ENCODE measurements around the gene HTR5A.
"Not testable (repeated sequence)": the region's sequence is repeated elsewhere in the genome, so short reads cannot be mapped to it uniquely, and the experiment has no call there.

HTR5A gene

DNA sequence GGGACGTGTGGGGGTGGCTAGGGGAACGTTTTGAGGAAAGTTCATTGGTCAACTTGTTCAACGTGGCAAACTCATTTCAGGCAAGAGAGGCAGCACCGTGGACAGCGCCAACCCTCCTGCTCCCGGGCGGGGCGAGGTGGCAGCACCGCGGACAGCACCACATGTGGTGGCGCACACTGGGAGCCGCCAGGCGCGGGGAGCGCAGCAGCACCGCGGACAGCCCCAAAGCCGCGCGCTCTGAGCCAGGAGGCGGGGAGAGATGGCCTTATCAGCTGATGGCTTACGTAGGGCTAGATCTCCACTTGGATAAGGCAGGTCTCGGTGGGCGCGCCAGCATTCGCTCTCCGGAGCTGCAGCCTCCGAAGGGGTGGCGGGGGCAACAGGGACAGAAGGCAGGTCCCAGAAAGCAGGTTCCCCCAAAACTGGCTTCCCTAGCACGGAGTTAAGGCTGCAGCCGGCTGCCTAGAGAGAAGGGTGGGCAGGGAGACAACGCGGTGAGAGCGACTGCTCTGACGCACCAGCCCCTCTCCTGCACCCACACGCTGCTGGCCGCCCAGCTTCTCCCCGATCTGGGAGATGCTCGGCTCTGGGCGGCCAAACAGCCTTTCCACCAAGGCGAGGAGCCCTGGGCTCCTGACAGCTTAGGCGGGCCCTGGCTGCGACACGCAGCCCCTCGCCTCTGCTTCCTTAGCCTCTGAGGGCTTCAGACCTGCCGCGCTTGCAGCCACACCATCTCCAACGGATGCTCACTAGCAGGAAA, at the start of gene HTR5A:
Gene HTR5A, plus strand, starts transcription at position 333 of the 760 bp plus-strand sequence. CDS start 576 bp downstream, outside the sequence.
- in situ Hi-C loops (cut with HindIII; ENCODE audit: low sequenced_read_pairs) = no loop called here

DNA sequence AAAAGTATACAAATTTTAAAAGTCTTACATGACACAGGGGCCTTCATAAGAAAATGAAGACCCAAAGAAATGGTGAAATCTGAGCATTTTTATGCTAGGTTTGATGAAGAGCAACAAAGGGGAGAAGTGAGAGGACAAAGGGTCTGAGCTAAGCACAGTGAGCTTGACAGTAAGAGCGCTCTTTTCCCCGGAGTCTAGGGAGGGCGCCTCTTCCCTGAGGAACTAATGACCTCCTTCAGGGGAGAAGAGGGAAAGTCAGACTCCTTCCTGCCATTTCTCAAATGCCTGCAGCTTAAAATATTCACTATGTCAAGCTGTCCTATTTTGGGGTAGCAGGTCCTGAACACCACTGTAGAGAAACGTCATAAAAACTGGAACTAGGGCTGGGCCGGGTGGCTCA, 49.1 kb upstream of the HTR5A start:
- in situ Hi-C loops (cut with HindIII; ENCODE audit: low sequenced_read_pairs) = loop anchor here (25.0 kb wide), 1 partner anchor 316 kb away; no protein-coding TSS in a partner anchor

DNA sequence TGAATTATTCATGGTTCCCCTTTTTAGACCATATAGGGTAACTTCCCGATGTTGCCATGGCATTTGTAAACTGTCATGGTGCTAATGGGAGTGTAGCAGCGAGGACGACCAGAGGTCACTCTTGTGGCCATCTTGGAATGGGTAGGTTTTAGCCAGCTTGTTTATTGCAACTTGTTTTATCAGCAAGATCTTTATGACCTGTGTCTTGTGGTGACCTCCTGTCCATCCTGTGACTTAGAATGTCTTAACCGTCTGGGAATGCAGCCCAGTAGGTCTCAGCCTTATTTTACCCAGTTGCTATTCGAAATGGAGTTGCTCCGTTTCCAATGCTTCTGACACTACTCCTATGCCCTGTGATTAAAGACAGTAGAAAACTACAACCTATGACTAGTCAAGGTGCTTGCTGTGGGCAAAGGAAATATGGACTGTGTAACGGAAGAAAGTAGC, 48.4 kb upstream of the HTR5A start:
- in situ Hi-C loops (cut with HindIII; ENCODE audit: low sequenced_read_pairs) = loop anchor here (25.0 kb wide), 1 partner anchor 316 kb away; no protein-coding TSS in a partner anchor

DNA sequence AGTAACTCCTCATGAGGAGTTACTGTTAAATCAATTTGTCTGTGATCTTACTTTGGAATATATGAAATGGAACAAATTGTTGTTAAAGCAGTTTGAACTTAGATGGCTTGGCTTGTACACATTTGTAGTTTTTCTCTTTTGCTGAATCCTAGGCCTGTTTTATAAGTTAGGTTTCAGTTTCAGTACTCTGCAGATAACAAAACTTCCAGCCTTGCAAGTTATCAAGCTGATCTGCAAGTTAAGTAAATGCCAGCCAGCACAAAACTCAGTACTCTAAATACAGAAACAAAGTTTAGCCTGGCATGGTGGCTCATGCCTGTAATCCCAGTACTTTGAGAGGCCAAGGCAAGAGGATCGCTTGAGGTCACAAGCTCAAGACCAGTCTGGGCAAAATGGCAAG, 42.2 kb upstream of the HTR5A start:
- in situ Hi-C loops (cut with HindIII; ENCODE audit: low sequenced_read_pairs) = no loop called here

DNA sequence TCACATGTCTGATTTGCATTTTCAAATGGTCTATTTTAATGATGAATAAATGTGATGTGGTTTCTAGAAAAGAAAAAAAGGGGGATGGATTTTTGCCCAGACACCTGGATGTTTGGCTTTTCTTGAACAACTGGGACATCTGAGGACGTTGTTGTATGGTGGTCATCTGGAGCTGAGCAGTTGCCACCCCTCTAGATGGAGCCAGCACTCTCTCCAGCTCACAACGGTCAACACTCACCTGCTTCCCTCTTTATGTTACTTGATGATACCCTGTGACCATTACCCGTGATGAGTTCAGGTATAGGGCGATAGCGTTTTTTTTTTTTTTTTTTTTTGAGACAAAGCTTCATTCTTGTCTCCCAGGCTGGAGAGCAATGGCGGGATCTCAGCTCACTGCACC, 37.1 kb upstream of the HTR5A start:
- in situ Hi-C loops (cut with HindIII; ENCODE audit: low sequenced_read_pairs) = no loop called here

DNA sequence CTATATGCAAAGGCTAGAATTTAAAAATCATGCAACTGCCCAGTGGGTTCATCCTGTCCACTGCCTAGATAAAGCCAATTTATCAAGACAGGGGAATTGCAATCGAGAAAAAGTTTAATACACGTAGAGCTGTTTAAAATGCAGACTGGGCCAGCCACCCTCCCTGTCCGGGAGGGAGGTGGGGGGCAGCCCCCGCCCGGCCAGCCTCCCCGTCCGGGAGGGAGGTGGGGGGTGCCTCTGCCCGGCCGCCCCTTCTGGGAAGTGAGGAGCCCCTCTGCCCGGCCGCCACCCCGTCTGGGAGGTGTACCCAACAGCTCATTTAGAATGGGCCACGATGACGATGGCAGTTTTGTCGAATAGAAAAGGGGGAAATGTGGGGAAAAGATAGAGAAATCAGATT, 35.6 kb upstream of the HTR5A start:
- in situ Hi-C loops (cut with HindIII; ENCODE audit: low sequenced_read_pairs) = not testable (repeated sequence)

DNA sequence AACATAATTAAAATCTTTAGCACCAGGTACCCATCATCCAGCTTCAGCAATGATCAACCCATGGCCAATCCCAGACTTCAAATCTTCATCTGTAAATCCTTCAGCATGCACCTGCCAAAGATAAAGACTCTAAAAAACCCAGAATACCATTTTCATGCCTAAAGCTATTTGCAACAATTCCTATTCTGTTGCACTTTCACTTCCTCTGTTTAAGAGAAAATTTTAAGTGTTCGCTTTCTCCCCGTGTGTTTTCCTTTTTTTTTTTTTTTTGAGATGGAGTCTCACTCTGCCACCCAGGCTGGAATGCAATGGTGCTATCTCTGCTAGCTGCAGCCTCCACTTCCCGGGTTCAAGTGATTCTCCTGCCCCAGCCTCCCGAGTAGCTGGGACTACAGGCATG, 31.8 kb upstream of the HTR5A start:
- in situ Hi-C loops (cut with HindIII; ENCODE audit: low sequenced_read_pairs) = no loop called here

DNA sequence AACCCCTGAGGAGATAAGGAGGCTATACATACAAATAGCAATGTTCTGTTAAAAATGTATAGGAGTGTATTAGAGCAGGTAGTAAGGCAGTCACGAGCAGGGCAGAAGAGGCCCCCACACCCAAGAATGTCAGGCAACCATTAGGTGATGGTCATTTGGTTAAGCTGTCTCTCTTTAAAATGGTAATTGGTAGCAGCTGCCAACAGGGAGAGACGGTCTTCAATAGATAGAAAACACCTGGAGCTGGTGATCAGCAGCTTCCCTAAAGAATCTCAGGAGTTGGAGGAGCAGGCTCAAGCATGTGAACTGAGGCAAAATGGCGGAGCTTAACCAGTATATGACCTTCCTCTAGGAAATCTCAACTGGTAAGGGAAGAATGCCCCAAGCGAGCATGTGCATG, 26.4 kb upstream of the HTR5A start:
- in situ Hi-C loops (cut with HindIII; ENCODE audit: low sequenced_read_pairs) = no loop called here

DNA sequence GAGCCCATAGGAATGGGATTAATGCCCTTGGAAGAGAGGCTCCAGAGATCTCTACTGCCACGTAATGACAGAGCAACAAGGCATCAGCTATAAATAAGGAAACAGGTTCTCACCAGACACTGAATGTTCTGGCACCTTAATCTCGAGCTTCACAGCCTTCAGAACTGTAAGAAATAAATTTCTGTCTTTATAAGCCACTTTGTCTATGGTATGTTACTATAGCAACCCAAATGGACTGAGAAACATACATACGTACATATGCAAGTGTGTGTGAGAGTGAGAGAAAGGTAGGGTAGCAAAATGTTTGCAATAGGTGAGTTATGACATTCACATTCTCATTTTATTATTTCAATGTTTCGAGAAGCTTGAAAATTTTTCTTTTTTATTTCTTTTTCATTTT, 22.1 kb upstream of the HTR5A start:
- in situ Hi-C loops (cut with HindIII; ENCODE audit: low sequenced_read_pairs) = no loop called here

DNA sequence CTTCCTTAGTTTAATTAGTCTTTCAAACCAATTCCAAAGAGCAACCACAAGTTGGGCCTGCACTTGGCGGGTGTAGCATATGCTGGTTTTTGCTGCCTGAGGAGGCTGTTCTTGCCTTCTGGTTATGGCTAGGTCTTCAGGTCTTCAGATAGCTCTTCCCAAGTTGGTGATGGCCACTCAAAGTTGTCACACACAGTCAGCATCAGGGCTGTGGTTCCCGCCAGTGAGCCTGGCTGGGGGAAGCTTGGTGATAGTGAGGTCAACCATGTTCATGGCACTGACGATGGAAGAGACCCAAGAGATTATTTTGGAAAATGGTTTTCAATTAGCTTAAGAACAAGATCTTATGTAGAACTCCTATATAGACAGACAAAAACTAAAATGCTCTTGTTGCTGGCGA, 18.8 kb upstream of the HTR5A start:
- in situ Hi-C loops (cut with HindIII; ENCODE audit: low sequenced_read_pairs) = no loop called here

DNA sequence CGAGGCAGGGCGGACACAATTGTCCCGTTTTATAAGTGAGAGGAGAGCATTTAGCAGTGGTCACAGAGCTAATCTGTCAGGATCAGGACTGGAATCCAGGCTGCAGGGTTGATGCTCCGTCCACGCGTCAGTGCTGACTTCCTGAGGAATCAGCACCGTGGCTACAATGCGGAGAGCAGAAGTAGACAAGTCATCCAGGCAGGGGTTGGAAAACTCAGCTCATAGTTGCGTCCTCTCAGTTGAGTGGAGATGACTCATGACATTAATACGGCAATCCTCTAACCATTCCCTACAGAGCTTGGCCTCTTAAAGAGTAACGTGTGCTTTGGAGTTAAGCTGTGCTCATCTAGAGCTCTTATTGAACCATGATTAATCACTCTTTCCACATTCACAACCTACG, 17.1 kb upstream of the HTR5A start:
- in situ Hi-C loops (cut with HindIII; ENCODE audit: low sequenced_read_pairs) = no loop called here

DNA sequence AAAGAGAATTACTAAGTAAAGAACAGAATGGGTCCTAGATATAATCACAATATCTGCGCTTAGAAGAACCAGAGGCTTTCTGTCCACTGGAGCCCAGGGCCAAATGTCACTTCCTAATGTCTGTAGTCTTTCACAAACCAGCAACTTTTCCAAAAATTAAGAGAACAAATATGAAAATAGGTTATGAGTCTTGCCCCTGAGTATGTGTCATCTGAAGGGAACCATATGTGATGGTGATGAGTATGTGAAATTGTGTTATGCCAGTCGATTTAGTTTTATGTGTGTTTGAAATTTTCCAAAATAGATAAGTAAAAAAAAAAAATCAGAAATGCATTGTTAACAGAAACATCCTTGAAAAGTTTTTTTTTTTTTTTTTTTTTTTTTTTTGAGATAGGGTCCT, 15.4 kb upstream of the HTR5A start:
- in situ Hi-C loops (cut with HindIII; ENCODE audit: low sequenced_read_pairs) = no loop called here

DNA sequence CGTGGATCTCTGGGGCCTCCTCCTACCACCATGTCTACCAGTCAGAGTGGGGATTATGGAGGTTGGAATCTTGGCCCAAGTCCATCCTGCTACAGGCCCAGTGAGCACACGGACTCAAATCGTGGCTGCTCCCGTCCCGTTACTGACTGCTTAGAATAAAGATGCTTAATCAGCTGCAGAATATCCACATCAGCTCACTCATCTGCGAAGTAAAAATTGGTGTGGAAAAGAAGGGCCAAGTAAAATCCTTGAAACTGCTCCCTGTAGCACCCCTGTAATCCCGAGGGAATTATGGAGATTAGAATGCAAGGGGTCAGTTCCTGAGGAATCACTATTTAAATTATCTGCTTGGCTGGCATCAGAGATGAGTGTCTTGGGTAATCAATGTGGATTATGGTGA, 13.0 kb upstream of the HTR5A start:
- in situ Hi-C loops (cut with HindIII; ENCODE audit: low sequenced_read_pairs) = no loop called here

DNA sequence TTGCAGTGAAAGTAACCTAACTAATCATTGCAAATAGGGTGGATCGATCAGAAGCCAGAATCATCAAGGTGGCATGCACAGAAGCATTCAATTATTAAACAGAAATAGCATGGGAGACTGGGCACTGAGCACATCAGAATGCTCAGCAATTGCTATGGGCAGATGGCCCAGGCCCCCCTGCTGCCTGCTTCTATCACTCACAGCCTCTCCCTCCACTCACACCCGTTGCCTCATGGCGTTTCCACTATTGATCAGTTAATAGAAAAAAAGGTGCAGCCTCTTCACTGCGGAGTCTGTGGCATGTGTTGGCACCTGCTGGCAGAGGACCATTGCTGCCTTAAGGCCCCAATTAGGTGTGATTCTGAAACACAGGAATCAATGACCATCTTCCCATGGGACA, 11.2 kb upstream of the HTR5A start:
- in situ Hi-C loops (cut with HindIII; ENCODE audit: low sequenced_read_pairs) = no loop called here

DNA sequence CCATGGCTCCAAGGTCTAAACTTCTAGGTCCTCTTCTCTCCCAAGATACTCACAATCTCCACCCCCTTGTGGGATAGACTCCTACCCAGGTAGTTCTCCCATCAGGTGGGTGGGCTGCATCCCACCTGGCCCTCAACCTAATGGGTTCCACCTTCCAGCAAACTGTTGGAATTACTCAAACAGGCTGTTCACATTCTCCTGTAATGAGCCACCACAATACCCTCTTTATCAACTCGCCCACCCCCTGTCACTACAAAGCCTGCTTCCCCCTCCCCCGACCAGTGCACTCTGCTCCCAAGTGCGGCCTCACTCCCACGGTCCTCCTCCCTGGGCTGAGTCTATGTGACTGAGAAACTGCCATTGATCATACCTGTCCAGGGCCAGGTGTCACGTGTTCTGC, 10.4 kb upstream of the HTR5A start:
- in situ Hi-C loops (cut with HindIII; ENCODE audit: low sequenced_read_pairs) = no loop called here

DNA sequence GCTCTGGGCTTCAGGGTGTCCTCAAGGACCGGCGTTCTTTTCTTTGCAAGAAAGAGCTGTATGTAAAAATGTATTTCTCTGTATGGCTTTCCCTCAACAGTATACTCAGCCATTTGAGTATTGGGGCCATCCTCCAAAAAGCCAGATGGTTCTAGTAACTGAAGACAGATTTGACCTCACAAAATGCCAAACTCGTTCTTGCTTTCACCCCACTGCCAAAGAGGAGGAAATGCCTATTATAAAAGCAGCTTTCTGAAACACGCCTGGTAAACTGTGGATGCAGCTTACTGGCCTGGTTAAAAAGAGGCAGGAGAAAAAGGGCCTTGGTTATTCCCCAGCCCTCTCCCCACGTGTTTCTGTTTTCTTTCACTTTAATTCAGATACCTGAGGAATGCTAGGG, 7.7 kb upstream of the HTR5A start:
- in situ Hi-C loops (cut with HindIII; ENCODE audit: low sequenced_read_pairs) = no loop called here

DNA sequence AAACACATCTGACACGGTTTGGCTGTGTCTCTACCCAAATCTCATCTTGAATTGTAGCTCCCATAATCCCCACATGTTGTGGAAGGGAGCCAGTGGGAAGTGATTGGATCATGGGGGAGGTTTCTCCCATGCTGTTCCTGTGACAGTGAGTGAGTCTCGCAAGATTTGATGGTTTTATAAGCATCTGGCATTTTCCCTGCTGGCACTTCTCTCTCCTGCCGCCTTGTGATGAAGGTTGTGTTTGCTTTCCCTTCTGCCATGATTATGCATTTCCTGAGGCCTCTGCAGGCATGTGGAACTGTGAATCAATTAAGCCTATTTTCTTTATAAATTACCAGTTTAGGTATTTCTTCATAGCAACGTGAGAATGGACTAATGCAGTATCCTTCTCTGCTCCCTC, 5.9 kb upstream of the HTR5A start:
- in situ Hi-C loops (cut with HindIII; ENCODE audit: low sequenced_read_pairs) = no loop called here

DNA sequence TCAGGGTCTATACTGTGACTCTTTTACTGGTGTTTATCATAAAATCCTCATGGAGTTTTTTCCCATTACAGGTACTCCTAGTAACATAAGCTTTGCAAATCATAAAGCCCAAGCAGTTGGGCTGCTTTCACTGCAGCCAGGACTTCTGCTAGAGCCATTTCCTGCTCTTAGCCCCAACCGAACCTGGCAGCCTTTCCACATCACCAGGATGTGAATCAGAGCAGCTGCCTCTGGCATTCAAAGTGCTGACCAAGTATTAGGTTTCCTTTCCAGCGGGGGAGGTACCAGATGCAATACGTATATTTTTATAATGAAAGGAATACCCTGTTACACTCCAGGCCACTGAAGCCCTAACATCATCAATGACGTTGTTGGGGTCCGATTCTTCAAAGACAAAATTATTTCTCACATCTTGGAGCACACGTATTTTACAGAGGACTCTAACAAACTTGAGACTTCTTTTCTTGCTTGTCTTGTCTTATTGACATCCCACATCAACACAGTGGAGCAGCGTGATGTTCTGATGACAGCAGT, 3.6 kb upstream of the HTR5A start:
- in situ Hi-C loops (cut with HindIII; ENCODE audit: low sequenced_read_pairs) = no loop called here

DNA sequence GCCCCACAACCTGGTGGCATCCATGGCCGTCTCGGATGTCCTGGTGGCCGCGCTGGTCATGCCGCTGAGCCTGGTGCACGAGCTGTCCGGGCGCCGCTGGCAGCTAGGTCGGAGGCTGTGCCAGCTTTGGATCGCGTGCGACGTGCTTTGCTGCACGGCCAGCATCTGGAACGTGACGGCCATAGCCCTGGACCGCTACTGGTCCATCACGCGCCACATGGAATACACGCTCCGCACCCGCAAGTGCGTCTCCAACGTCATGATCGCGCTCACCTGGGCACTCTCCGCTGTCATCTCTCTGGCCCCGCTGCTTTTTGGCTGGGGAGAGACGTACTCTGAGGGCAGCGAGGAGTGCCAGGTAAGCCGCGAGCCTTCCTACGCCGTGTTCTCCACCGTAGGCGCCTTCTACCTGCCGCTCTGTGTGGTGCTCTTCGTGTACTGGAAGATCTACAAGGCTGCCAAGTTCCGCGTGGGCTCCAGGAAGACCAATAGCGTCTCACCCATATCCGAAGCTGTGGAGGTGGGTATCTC, 1.1 kb downstream of the HTR5A start:
- in situ Hi-C loops (cut with HindIII; ENCODE audit: low sequenced_read_pairs) = no loop called here

DNA sequence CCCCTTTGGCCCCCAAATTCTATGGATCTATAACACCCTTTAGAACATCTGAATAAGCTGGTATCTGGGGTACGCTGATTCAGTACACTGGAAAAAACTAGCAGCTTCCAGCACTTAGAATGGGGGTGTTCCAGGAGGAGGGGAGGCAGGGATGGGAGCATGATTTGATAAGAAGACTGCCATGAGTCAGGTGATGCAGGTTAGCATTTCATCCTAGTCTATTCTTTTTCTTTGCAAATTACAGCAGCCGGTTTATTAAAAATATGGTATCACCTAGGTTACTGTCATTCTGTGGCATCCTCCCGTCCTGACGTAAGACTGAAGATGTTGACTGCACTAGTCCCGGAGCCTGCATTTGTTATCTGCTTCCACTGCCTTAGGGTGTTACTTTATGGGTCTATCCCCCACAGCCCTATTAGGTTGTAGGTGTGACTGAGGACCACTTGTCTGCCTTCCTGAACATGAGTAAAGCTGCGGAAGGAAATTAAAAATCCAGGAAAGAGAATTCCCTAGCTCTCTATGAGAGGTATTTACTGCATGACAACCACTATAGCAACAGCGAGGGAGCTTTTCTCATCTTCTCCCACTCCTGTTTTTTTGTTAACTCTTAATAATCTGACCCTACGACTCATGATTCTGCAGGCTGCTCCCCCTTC, 1.9 kb downstream of the HTR5A start:
- in situ Hi-C loops (cut with HindIII; ENCODE audit: low sequenced_read_pairs) = no loop called here

DNA sequence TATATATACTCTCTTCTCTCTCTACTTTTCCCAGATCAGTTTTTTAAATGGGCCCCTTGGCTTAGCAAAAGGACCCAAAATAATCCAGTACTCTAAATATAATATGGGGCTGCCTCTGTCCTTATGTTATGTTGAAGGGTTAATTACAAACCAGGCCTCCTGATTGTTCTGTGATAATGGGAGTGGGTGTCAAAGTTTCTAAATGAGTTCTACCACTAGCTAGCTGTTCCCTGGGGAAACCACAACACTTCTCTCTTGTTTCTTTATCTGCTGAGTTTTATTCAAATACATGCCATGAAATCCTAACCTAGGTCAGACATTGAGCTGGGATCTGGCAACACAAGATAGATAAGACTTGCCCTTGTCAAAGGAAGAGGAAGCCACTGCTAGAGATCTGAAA, 3.8 kb downstream of the HTR5A start:
- in situ Hi-C loops (cut with HindIII; ENCODE audit: low sequenced_read_pairs) = no loop called here

DNA sequence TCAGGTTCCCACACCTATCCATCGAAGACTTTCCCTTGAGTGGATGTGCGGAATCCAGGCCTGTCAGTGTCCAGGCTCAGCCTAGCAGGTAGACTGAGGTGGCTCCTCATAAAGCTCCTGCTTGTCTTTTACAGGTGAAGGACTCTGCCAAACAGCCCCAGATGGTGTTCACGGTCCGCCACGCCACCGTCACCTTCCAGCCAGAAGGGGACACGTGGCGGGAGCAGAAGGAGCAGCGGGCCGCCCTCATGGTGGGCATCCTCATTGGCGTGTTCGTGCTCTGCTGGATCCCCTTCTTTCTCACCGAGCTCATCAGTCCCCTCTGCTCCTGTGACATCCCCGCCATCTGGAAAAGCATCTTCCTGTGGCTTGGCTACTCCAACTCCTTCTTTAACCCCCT, 13.9 kb downstream of the HTR5A start:
- in situ Hi-C loops (cut with HindIII; ENCODE audit: low sequenced_read_pairs) = no loop called here

Measured in DLD1 (cell line).